GM19455 (cell line): Measurements from ENCODE around the gene EIF4A3.

ENCODE experiments used
- ATAC-seq: cut with Tn5 transposase; IDR thresholded peaks from one replicate; pipeline ENCODE4 v1.9.1; 2021; ENCODE audit not compliant: unreplicated experiment

Gene EIF4A3

DNA sequence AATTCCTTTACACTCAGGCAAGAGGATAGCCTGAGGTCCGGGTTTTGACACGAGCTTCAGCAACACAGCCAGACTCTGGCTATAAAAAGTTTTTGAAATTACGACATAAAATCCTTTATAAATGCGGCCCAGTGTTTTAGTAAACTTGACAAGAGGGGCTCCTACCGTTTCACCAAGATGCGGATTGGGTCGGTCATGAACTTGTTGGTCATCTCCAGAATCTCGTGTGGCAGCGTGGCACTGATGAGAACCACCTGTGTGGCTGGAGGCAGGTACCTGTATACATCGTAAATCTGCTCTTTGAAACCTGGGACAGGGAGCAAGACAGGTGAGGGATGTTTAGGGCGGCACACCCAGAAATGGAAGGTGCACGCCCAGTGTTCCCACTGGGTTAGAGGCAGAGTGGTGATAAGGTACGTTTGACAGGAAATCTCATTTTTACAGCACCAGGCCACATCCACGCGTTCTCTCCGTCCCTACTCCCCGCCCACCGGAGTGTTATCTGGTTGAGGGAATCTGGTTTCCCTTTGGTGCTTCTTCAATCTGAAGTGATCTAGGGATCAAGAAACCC lies 8.0 kb downstream of the EIF4A3 start:
- no peak for ATAC-seq

DNA sequence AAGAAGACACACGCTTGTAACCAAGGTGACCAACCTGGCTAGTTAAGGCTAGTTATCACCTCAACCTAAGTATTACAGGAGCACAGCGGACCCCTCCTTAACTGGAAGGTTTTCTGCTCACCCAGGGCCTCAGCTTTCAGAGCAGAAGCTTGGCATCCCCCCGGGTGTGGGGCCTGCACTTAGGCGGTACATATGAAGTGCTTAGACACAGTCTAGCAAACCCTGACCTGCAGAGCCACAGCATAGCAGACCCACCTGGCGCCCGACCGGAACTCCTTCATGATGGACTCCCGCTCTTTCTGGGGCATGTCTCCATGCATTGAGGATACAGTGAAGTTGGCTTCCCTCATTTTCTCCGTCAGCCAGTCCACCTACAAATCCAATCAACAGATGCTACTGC lies 9.8 kb downstream of the EIF4A3 start:
- ATAC-seq = no peak

DNA sequence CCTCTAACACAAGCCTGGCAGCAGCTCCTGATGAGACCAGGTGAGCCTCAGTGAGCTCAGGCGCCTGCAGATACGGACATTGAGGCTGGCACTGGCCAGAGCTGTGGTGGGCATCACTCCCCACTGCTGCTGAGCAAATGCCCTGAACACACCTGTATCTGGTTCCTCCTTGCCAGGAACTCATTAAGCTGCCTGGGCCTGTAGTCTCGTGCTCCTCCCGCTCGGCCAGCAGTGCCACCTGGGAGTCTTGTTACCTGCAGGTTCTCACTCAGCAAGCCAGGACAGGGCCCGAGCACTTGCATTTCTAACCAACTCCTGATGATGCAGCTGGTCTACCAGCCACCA lies 13.3 kb downstream of the EIF4A3 start:
- no peak for ATAC-seq

DNA sequence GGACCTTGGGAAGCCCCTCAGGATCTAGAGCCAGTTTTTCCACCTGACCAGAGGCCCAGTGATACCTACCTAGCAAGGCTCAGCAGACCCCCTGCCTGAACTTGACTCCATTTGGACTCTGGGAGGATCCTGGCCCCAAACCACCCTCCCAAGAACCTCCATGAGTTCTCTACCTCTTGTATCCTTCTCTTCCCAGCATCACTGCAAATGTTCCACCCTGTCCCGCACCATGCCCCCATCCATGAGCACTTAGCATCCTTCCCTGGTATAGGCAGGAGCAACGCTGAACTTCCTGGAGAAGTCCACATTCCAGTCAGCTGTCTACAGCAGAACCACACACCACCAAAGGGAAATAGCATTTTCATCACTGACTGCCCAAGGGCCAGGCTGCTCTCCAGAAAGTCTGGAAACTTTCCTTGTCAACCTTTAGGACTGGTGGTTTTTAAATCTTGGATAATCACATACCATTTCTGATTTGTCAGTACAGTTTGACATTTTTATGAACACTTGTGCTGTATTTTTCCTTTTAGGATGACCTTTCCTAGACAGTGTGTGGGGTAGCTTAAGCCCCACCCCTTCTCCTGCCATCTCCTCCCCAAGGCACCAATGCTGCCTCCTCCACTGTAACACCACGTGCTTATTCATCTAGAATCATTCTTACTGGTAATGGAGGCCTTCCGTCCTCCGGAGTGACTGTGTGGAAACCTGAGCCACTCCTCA lies 13.9 kb downstream of the EIF4A3 start:
- no peak for ATAC-seq

DNA sequence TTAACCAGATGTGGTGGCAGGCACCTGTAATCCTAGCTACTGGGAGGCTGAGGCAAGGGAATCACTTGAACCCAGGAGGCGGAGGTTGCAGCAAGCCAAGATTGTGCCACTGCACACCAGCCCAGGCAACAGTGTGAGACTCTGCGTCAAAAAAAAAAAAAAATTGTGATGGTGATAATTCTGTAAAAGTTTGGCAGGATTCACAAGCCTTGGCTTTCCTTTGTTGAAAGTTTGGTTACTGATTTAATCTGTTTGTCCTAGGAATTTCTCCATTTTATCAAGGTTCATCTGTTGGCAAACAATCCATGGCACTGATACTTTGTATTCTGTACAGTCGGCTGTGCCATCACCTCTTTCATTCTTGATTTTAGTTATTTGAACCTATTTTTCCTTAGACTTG lies 15.9 kb downstream of the EIF4A3 start:
- ATAC-seq = no peak

DNA sequence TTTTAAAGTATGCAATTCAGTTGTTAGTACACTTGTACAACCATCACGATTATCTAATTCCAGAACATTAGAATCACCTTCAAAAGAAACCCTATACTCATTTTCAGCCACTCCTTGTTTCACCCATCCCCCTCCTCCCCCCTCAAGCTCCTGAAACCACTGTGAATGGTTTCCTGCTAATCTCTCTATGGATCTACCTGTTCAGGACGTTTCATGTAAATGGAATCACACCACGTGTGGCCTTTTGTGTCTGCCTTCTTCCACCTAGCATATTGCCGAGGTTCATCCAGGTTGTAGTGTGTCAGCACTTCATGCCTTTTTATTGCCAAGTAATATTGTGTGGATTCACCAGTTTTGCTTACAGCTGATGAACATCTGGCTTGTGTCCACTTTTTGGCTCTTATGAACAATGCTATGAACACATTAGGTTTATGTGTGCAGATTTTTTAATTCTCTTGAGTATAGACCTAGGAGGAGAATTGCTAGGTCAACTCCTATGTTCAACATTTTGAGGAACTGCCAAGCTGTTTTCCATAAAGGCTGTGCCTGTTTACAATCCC lies 17.8 kb downstream of the EIF4A3 start:
- ATAC-seq = no peak

DNA sequence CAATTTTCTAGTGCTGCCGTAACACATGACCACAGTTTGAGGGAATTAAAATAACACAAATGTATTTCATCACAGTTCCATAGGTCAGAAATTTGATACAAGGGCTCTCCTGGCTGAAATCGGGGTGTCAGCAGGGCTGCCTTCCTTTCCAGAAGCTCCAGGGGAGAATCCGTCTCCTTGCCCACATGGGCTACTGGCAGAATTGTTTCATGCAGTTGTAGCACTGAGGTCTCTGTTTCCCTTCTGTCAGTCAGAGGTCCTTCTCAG lies 20.5 kb downstream of the EIF4A3 start:
- no peak for ATAC-seq

DNA sequence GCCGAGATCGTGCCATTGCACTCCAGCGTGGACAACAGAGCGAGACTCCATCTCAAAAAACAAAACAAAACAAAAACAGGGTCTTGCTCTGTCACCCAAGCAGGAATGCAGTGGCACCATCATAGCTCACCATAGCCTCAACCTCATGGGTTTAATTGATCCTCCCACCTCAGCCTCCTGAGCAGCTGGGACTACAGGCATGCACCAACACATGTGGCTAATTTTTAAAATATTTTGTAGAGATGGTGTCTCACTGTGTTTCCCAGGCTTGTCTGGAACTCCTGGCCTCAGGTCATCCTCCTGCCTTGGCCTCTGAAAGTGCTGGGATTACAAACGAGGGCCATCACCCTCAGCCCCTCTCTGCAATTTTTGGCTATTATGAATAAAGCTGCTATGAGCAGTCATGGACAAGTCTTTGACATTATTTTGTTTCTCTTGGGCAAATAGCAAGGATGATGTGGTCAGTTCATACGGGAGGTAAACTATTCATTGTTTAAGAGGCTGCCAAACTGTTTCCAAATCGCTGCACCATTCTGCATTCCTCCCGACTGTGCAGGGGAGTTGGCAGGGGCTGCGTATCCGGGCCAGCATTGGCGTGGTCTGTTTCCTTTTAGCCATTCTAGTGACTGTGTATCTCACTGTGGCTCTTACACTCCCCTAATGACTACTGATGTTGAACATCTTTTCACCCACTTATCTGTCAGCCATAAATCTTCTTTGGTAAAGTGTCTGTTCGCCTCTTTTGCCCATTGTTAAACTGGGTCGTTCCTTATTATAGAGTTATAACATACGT lies 21.1 kb downstream of the EIF4A3 start:
- ATAC-seq = no peak

DNA sequence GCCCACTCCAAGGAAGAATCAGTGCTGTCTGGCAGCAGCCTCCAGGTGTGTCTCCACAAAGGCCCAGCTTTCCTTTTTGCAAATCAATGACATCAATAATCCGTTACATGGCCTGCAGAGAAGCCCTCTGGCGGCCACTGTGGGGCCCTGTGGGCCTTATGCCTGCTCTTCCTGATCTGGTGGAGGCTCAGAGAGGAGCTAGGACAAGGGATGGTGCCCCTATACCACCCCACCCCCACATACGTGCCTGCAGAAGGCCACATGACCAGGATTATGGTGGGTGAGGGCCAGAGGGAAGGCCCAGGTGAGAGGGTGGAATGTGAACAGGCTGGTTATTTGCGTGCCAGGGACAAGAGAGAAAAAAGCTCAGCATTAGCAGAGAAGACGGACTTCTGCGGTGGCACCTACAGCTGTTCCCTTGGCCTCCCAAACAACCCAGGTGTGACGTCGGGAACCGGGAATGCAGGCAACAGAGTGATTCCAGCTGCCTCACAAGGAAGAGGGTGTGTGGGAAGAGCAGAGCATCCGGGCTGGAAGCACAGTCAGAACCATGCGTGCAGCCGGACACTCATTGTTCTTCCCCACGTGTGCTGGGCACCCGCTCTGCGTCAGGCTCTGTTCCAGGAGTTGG lies 22.5 kb downstream of the EIF4A3 start:
- no peak for ATAC-seq

DNA sequence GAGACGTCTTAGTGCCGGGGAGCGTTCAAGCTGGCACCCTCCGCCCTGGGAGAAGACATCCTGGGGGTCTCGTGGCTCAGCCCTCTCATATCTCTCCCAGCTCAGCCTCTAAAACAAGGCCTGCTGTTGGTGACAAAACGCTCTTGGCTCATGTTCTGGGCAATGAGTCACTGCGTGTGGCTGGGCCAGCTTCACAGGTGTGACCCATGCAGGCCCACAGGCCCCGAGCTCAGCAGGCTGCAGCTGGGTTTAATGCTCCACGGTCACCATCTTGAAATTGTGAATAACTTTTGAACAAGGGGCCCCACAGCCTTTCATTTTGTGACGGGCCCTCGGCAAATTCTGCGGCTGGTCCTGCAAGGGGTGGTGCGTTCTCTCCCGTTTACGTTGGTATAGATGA lies 23.1 kb downstream of the EIF4A3 start:
- ATAC-seq = no peak

DNA sequence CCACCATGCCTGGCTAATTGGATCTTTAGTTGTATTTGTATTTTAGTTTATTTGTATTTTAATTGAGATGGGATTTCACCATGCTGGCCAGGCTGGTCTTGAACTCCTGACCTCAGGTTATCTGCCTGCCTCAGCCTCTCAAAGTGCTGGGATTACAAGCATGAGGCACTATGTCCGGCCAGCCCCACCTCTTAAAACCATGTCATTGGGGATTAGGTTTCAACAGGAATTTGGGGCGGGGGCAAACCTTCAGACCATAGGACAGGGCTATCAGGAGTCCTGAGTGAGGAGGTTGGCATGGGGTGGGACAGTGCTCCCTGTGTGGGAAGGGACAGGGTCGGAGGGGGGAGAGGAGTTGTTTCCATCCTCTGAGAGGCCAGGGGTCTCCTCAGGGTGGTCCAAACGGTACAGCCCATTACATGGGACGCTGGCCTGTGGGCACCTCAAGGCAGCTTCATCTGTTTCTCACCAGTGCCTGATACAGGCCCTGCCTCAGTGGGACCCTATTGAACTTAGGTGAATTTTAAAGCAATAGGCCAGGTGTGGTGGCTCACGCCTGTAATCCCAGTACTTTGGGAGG lies 23.9 kb downstream of the EIF4A3 start:
- no peak for ATAC-seq

DNA sequence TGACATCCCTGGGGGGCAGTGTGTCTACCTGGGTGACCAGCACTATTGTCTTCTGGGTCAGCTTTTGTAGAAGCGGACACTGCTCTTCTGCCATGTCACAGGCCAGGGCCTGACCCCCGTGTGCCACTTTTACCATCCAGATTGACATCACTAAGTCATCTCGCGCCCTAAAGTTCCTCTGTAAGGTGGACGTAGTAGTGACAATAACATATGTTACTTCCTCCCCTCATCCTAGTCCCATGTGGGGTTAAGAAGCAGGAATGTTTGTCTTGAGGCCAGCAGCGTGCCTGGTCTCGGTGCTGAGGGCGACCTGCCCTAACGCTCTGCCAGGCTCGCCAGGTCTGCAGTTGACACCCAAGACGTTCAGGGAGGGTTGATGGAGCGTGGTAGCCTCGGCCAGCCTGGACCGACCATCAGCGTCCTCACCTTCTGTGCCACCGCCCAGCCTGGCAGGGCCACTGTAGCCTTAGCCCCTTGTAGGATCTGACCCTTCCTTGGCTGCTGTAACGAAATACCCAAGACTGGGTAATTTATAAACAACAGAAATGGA lies 24.8 kb downstream of the EIF4A3 start:
- ATAC-seq = no peak

DNA sequence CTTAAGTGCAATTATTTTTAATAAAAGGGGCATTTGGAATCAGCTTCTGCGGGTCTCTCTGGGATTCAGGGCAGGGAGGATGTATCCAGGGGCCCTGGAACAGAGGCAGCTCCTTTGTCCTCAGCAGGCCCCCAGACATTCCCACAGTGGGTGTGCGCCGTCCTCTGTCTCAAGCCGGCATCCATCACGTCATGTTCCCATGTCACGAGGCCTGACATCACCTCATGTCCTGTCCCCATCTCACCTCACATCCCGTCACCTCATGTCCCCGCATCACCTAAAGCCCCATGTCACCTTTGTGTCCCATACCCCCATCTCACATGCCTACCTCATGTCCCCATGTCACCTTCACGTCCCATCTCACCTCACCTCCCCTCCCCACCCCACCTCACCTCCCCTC lies 27.1 kb downstream of the EIF4A3 start:
- ATAC-seq = no peak

DNA sequence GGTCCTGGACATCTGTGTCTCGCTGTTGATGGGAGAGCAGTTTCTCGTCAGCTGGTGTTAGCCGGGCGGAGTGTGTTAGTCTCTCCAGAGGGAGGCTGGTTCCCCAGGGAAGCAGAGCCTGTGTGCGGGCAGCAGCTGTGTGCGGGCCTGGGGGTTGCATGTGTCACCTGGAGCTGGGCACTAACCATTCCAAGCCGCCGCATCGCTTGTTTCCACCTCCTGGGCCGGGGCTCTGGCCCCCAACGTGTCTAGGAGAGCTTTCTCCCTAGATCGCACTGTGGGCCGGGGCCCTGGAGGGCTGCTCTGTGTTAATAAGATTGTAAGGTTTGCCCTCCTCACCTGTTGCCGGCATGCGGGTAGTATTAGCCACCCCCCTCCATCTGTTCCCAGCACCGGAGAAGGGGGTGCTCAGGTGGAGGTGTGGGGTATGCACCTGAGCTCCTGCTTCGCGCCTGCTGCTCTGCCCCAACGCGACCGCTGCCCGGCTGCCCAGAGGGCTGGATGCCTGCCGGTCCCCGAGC lies 27.6 kb downstream of the EIF4A3 start:
- ATAC-seq = no peak

DNA sequence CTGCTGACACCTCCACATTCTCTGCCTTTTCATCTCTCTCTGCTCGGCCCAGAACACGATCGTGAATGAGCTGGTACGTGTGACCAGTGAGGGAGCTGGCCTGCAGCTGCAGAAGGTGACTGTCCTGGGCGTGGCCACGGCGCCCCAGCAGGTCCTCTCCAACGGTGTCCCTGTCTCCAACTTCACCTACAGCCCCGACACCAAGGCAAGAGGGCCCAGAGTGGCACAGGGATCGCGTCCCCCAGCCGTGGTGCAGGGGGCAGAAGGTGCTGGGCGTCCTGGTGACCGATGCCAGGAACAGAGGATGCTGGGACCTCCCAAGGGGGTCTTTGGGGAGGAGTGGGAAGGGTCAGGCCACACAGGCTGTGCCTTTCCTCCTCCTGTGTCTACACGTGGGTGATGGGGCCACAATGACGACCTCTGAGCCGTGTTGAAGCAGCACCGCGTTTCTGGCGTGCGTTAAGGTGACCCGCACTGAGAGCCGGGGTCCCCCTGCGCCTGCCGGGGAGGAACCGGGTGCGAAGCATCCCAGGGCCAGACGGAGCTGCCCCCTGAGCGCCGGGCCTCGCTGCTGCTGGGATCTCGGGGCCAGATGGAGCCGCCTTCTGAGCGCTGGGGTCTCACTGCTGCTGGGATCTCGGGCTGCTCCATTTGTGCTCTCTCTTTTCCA lies 28.2 kb downstream of the EIF4A3 start:
- no peak for ATAC-seq

DNA sequence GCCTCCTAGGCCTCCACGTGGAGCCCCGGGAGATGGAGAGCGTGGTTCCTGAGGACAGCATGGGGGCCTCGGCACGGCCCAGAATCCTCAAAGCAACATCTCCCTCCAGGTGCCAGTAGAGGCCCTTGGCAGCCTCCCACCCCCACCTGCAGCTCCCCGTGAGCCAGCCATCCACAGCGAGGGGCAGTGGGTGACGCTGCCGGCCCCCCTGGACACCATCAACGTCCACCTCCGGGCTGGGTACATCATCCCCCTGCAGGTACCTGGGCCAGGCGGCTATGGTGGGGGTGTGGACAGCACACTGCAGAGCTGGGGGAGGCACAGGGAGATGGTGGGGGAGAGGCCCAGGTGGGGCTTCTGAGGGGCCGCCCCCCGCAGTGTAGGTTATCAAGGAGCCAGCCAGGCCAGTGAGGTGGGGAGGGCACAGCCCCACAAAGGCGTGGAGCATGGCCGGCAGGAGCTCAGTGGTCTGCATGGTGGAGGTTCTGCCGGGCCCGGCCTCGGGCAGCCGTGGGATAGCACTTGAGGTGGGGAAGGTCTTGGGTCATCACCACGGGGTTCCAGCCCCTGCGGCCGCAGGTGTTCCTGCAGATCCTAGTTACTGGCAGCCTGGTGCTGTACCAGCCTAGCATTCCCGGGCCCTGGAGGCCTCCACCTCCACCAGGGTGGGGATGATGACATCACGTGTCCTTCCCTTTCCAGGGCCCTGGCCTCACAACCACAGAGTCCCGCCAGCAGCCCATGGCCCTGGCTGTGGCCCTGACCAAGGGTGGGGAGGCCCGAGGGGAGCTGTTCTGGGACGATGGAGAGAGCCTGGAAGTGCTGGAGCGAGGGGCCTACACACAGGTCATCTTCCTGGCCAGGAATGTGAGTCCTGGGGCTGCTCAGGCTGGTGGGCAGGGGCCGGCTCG lies 29.2 kb downstream of the EIF4A3 start:
- ATAC-seq = no peak

DNA sequence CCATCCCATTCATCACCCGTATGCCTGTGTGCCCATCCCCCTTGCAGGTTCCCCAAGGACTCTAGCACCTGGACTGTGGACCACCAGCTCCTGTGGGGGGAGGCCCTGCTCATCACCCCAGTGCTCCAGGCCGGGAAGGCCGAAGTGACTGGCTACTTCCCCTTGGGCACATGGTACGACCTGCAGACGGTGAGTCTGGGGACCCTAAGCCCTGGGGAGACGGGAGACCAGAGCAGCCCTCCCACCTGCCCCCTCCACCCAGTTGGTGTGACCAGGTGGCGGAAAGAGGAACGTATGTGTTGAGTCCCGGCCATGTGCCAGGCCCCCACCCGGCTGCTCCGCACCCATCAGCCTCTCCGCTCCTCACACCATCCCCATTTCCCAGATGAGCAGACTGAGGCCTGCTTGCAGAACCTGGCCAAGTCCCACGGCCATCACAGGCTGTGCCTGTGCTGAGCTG lies 30.0 kb downstream of the EIF4A3 start:
- ATAC-seq = no peak

DNA sequence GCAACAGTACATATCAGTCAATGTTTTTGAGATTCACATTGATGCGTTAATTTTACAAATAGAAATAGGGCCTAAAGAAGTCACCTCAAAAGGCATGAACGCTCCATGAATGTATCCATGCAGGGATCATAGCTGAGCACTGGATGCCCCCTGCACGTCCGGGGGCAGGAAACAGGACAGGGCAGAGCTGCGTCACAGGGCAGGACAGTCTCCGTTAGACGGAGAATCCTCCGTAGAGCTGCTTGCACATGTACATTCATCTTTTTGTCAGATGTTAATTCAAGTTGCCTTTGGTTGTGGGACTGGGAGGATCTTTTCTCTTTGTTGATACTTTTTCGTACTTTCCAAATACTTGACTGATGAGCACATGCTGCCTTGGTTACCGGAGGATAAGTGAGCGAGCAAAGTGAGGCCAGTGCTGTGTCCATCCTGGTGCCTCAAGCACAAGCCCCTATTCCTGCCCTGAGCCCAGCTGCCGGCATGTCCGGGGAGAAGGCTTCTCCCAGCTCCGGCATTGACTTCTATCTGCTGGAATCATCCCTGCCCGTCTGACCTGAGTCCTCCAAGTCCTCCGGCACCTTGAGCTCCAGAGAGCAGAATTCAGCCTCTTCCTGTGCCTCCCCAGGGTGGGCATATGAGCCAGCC lies 30.5 kb downstream of the EIF4A3 start:
- ATAC-seq = no peak

DNA sequence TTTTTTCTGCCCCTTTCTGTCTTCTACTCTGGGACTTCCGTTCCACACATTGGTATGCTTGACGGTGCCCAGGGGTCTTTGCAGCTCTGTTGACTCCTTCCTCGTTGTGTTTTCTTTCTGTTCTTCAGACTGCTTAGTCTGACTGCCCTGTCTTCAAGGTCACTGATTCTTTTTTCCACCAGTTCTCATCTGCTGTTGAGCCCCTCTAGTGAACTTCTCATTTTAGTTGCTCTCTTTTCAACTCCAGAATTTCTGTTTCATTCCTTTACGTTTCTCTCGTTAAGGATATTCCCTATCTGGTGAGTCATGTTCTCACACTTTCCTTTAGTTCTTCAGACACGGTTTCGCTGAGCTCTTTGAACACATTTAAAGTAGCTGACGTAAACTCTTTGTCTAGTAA lies 31.8 kb downstream of the EIF4A3 start:
- no peak for ATAC-seq
